ENCODE data around the gene MVB12B. TPM values are rescaled to one million over a fixed set of nuclear protein-coding genes. Genes with fewer than 3 reads are reported as not detected.

Gene MVB12B
- total RNA-seq, 1 experiment from 2014 or later: 5.7 TPM

DNA sequence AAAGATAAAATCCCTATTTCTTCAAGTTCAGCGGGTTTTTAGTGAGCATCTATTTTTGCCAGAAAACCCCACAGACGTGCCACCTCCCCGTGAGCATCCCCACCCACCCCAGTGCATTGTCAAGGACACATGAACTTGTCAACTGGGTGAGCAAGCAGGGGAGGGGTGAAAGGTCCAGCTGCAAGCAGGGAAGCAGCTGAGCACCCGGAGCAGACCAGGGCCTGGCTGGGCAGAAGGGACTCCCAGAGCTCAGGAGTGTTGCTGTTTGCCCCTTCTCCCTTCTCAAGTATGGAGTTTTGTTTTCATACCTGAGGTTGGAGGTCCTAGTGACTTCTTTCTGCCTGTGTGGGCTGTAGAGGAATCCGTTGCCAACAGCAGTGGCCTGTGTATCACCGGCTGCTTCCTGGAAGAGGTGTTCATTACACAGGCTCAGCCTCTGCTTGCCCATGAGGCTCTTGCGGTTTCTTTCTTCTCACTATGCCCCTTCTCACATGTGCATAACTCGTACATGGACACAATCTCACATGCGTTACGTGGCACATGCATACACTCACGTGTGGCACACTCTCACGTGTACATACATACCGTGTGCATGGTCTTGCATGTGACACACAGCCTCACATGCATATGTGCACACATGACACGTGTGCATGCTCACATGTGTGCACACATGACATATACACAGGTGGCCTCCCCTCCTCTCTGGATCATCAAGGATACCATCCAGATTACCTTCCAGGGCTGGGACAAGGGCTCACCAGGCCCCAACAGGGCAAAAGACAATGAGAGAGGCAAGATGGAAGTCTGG lies 126.7 kb downstream of the MVB12B start:
- TF ChIP-seq, protein P1, sequence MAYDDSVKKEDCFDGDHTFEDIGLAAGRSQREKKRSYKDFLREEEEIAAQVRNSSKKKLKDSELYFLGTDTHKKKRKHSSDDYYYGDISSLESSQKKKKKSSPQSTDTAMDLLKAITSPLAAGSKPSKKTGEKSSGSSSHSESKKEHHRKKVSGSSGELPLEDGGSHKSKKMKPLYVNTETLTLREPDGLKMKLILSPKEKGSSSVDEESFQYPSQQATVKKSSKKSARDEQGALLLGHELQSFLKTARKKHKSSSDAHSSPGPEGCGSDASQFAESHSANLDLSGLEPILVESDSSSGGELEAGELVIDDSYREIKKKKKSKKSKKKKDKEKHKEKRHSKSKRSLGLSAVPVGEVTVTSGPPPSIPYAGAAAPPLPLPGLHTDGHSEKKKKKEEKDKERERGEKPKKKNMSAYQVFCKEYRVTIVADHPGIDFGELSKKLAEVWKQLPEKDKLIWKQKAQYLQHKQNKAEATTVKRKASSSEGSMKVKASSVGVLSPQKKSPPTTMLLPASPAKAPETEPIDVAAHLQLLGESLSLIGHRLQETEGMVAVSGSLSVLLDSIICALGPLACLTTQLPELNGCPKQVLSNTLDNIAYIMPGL (CRISPR knock-in tag; IDR thresholded peaks at IDR 0.05): no peak
- TF ChIP-seq NR1H2 (CRISPR knock-in tag; IDR thresholded peaks at IDR 0.05) (no peak), FOXK1 (CRISPR knock-in tag; IDR thresholded peaks at IDR 0.05) (no peak), NR2C2 (CRISPR knock-in tag; IDR thresholded peaks at IDR 0.05) (no peak), TEAD1 (CRISPR knock-in tag; IDR thresholded peaks at IDR 0.05) (no peak), ZBTB21 (CRISPR knock-in tag; IDR thresholded peaks at IDR 0.05; ENCODE audit: borderline replicate concordance) (no peak), FOXJ3 (CRISPR knock-in tag; IDR thresholded peaks at IDR 0.05; ENCODE audit: borderline replicate concordance) (no peak), NFYB (CRISPR knock-in tag; conservative IDR thresholded peaks at IDR 0.05; ENCODE audit: low read depth) (no peak), FOXP1 (CRISPR knock-in tag; IDR thresholded peaks at IDR 0.05; ENCODE audit: borderline replicate concordance) (no peak)
- TF ChIP-seq, protein P2, sequence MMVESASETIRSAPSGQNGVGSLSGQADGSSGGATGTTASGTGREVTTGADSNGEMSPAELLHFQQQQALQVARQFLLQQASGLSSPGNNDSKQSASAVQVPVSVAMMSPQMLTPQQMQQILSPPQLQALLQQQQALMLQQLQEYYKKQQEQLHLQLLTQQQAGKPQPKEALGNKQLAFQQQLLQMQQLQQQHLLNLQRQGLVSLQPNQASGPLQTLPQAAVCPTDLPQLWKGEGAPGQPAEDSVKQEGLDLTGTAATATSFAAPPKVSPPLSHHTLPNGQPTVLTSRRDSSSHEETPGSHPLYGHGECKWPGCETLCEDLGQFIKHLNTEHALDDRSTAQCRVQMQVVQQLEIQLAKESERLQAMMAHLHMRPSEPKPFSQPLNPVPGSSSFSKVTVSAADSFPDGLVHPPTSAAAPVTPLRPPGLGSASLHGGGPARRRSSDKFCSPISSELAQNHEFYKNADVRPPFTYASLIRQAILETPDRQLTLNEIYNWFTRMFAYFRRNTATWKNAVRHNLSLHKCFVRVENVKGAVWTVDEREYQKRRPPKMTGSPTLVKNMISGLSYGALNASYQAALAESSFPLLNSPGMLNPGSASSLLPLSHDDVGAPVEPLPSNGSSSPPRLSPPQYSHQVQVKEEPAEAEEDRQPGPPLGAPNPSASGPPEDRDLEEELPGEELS (CRISPR knock-in tag; IDR thresholded peaks at IDR 0.05): no peak
- TF ChIP-seq, protein P3, sequence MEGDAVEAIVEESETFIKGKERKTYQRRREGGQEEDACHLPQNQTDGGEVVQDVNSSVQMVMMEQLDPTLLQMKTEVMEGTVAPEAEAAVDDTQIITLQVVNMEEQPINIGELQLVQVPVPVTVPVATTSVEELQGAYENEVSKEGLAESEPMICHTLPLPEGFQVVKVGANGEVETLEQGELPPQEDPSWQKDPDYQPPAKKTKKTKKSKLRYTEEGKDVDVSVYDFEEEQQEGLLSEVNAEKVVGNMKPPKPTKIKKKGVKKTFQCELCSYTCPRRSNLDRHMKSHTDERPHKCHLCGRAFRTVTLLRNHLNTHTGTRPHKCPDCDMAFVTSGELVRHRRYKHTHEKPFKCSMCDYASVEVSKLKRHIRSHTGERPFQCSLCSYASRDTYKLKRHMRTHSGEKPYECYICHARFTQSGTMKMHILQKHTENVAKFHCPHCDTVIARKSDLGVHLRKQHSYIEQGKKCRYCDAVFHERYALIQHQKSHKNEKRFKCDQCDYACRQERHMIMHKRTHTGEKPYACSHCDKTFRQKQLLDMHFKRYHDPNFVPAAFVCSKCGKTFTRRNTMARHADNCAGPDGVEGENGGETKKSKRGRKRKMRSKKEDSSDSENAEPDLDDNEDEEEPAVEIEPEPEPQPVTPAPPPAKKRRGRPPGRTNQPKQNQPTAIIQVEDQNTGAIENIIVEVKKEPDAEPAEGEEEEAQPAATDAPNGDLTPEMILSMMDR (IDR thresholded peaks at IDR 0.05): no peak
- ChIA-PET CTCF (interaction anchor here (3.1 kb wide), 1 partner anchor 55 kb away, joined by 16 read pairs; no protein-coding TSS in a partner anchor), POLR2A (no interaction called here)
- H3K9me3 Mint-ChIP-seq: no peaks in the 10 kb centered on the region
- H3K4me1 Mint-ChIP-seq: peaks cover 21% of the 10 kb centered on the region
- no peak overlapping the region for H3K4me3 Mint-ChIP-seq
- H3K36me3 Mint-ChIP-seq: no peaks in the 10 kb centered on the region
- no peaks in the 10 kb centered on the region for H3K27me3 Mint-ChIP-seq (ENCODE audit: low read depth)
- peak overlapping the region; percentile 76; the same call in 1 of the 2 replicates for H3K27ac Mint-ChIP-seq
- DNase-seq (ENCODE audit: low spot score) (no peak), ATAC-seq (no peak)

DNA sequence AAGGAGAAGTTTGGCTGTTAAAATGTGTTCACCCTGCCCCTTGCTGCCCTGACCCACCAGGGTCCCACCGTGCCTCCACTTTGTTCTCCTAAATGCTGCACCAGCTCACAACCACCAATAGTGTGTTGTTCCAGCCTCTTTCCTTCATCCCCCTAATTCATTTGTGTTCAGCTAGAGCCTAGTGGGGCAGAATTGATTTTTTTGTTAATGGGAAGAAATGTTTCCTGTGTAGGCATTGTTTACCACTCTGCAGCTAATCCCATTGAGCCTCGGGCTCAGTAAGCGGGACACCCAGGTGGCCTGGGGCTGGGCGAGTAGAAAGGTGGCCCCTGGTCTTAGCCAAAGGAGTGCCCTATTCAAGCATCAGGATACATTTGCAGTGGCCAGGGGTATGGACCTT lies 127.6 kb downstream of the MVB12B start:
- Mint-ChIP-seq H3K27ac (no peak overlapping the region), H3K9me3 (no peaks in the 10 kb centered on the region)
- POLR2A ChIA-PET: no interaction called here
- TF ChIP-seq MYBL2 (CRISPR knock-in tag; IDR thresholded peaks at IDR 0.05): no peak
- TF ChIP-seq, protein P3 (IDR thresholded peaks at IDR 0.05): no peak
- TF ChIP-seq TEAD1 (CRISPR knock-in tag; IDR thresholded peaks at IDR 0.05): no peak
- no peak for TF ChIP-seq CBFB (CRISPR knock-in tag; IDR thresholded peaks at IDR 0.05; ENCODE audit: low read depth)
- TF ChIP-seq, protein P4, sequence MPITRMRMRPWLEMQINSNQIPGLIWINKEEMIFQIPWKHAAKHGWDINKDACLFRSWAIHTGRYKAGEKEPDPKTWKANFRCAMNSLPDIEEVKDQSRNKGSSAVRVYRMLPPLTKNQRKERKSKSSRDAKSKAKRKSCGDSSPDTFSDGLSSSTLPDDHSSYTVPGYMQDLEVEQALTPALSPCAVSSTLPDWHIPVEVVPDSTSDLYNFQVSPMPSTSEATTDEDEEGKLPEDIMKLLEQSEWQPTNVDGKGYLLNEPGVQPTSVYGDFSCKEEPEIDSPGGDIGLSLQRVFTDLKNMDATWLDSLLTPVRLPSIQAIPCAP (CRISPR knock-in tag; IDR thresholded peaks at IDR 0.05): no peak
- TF ChIP-seq, protein P5, sequence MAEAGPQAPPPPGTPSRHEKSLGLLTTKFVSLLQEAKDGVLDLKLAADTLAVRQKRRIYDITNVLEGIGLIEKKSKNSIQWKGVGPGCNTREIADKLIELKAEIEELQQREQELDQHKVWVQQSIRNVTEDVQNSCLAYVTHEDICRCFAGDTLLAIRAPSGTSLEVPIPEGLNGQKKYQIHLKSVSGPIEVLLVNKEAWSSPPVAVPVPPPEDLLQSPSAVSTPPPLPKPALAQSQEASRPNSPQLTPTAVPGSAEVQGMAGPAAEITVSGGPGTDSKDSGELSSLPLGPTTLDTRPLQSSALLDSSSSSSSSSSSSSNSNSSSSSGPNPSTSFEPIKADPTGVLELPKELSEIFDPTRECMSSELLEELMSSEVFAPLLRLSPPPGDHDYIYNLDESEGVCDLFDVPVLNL (CRISPR knock-in tag; IDR thresholded peaks at IDR 0.05; ENCODE audit: borderline replicate concordance, low read depth): no peak
- TF ChIP-seq ESRRA (CRISPR knock-in tag; IDR thresholded peaks at IDR 0.05; ENCODE audit: borderline replicate concordance): no peak
- TF ChIP-seq, protein P6, sequence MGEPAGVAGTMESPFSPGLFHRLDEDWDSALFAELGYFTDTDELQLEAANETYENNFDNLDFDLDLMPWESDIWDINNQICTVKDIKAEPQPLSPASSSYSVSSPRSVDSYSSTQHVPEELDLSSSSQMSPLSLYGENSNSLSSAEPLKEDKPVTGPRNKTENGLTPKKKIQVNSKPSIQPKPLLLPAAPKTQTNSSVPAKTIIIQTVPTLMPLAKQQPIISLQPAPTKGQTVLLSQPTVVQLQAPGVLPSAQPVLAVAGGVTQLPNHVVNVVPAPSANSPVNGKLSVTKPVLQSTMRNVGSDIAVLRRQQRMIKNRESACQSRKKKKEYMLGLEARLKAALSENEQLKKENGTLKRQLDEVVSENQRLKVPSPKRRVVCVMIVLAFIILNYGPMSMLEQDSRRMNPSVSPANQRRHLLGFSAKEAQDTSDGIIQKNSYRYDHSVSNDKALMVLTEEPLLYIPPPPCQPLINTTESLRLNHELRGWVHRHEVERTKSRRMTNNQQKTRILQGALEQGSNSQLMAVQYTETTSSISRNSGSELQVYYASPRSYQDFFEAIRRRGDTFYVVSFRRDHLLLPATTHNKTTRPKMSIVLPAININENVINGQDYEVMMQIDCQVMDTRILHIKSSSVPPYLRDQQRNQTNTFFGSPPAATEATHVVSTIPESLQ (CRISPR knock-in tag; IDR thresholded peaks at IDR 0.05): no peak
- TF ChIP-seq, protein P7, sequence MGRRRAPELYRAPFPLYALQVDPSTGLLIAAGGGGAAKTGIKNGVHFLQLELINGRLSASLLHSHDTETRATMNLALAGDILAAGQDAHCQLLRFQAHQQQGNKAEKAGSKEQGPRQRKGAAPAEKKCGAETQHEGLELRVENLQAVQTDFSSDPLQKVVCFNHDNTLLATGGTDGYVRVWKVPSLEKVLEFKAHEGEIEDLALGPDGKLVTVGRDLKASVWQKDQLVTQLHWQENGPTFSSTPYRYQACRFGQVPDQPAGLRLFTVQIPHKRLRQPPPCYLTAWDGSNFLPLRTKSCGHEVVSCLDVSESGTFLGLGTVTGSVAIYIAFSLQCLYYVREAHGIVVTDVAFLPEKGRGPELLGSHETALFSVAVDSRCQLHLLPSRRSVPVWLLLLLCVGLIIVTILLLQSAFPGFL (CRISPR knock-in tag; IDR thresholded peaks at IDR 0.05; ENCODE audit: borderline replicate concordance): no peak
- no peak for TF ChIP-seq ZNF396 (CRISPR knock-in tag; IDR thresholded peaks at IDR 0.05; ENCODE audit: borderline replicate concordance)

More for the DNA sequence above, 127.6 kb downstream of the MVB12B start:
- no peaks in the 10 kb centered on the region for H3K36me3 Mint-ChIP-seq
- H3K4me3 Mint-ChIP-seq: no peak overlapping the region
- no peaks in the 10 kb centered on the region for H3K27me3 Mint-ChIP-seq (ENCODE audit: low read depth)
- H3K4me1 Mint-ChIP-seq: peaks cover 21% of the 10 kb centered on the region
- DNase-seq (ENCODE audit: low spot score) (no peak), ATAC-seq (no peak)
- CTCF ChIA-PET: interaction anchor here (0.6 to 3.1 kb wide), 2 partner anchors 46 to 56 kb away, joined by 3 to 16 read pairs; no protein-coding TSS in a partner anchor

All from WTC11 (cell line).